Measurements from ENCODE around the gene PPP1R14B.
A peak's percentile ranks its signal among the peaks of the same experiment; 100 is the strongest.

PPP1R14B gene

GRCh38 chr11:64204464-64204989, 42.2 kb downstream of the PPP1R14B start:
- TF ChIP-seq, protein P1, sequence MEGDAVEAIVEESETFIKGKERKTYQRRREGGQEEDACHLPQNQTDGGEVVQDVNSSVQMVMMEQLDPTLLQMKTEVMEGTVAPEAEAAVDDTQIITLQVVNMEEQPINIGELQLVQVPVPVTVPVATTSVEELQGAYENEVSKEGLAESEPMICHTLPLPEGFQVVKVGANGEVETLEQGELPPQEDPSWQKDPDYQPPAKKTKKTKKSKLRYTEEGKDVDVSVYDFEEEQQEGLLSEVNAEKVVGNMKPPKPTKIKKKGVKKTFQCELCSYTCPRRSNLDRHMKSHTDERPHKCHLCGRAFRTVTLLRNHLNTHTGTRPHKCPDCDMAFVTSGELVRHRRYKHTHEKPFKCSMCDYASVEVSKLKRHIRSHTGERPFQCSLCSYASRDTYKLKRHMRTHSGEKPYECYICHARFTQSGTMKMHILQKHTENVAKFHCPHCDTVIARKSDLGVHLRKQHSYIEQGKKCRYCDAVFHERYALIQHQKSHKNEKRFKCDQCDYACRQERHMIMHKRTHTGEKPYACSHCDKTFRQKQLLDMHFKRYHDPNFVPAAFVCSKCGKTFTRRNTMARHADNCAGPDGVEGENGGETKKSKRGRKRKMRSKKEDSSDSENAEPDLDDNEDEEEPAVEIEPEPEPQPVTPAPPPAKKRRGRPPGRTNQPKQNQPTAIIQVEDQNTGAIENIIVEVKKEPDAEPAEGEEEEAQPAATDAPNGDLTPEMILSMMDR (IDR thresholded peaks at IDR 0.05; ENCODE audit: extremely low read depth, missing control alignments) = peak; percentile 76
- peak; percentile 79 for DNase-seq (ENCODE audit: low spot score)

- no peak for DNase-seq (ENCODE audit: low spot score)
- TF ChIP-seq, protein P1 (IDR thresholded peaks at IDR 0.05; ENCODE audit: extremely low read depth, missing control alignments) = no peak
Observed at GRCh38 chr11:64204080-64204440, 42.7 kb downstream of the PPP1R14B start.

- no peak for DNase-seq (ENCODE audit: low spot score)
- TF ChIP-seq, protein P1 (IDR thresholded peaks at IDR 0.05; ENCODE audit: extremely low read depth, missing control alignments) = no peak
Observed at GRCh38 chr11:64203421-64204079, 43.2 kb downstream of the PPP1R14B start.

DNA sequence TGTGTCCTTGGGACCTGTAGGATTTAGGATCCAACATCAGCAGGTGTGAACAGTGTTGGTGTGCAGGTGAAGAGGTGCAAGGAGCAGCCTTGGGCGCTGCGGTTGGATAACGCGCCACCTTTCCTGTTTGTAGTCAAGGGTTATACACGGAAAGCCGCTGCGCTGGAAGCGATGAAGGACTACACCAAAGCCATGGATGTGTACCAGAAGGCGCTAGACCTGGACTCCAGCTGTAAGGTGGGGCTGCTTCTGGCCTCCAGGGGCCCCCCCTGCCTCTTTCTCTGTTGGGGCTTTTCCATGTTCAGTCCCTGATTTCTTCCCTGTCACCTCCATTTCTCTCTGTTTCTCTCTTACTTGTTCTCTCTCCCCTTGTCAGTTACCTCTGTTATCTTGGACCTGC, 43.8 kb downstream of the PPP1R14B start:
- no peak for DNase-seq (ENCODE audit: low spot score)
- TF ChIP-seq, protein P1 (IDR thresholded peaks at IDR 0.05; ENCODE audit: extremely low read depth, missing control alignments) = no peak

- TF ChIP-seq, protein P1 (IDR thresholded peaks at IDR 0.05; ENCODE audit: extremely low read depth, missing control alignments) = no peak
- no peak for DNase-seq (ENCODE audit: low spot score)
Observed at GRCh38 chr11:64201543-64201942, 45.2 kb downstream of the PPP1R14B start.

DNA sequence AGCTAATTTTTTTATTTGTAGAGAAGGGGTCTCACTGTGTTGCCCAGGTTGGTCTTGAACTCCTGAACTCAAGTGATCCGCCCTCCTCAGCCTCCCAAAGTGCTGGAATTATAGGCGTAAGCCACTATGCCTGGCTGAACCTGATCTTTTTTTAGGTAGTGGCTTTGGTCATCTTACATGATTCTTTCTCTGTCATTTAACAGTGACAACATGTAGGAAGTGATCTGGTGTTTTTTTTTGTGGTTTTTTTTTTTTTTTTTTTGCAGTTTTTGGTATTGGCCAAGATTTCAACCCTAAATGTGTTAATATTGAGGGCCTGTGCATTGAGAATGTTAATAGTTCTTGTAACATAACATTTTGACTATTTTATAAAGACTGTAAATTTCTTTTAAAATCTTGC, 48.2 kb downstream of the PPP1R14B start:
- TF ChIP-seq, protein P1 (IDR thresholded peaks at IDR 0.05; ENCODE audit: extremely low read depth, missing control alignments) = no peak
- no peak for DNase-seq (ENCODE audit: low spot score)

- TF ChIP-seq, protein P1 (IDR thresholded peaks at IDR 0.05; ENCODE audit: extremely low read depth, missing control alignments) = no peak
- no peak for DNase-seq (ENCODE audit: low spot score)
Observed at GRCh38 chr11:64196626-64197025, 50.1 kb downstream of the PPP1R14B start.
